ENCODE data around the gene SH3GLB2.

SH3GLB2 gene

DNA sequence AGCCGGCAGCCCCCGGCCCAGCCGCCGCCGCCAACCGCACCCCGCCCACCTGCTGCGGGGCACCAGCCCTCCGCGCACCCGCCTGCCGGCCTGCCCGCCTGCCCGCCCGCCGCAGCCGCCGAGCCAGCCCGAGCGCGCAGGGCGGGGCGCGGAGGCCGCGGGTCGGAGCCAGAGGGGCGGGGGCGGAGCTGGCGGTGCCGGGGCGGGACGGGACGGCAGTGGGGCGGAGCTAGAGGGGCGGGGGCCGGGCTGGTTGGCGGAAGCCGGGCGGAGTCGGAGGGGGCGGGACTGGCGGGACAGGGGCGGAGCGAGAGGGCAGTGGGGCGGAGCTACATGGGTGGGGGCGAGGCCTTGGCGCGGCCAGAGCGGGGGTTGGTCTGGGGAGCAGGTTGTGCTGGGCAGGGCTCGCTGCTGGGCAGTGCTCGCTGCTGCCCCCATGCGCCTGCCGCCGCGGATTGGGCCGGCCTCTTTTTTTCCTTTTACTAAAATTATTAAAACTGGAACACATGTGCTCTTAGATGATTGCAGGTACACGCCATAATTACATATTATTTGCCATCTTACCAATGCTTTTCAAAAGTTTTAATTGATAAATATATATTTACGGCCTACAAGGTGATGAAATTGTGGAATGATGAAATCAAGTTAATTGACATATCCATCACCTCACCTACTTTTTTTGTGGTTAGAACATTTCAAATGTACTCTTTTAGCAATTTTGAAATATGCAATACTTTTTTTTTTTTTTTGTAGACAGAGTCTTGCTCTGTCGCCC lies at the start of gene SH3GLB2:
Gene SH3GLB2, minus strand, starts transcription at position 140 of the 775 bp plus-strand sequence. CDS start 177 bp downstream, outside the sequence.
- TF ChIP-seq, protein P1, sequence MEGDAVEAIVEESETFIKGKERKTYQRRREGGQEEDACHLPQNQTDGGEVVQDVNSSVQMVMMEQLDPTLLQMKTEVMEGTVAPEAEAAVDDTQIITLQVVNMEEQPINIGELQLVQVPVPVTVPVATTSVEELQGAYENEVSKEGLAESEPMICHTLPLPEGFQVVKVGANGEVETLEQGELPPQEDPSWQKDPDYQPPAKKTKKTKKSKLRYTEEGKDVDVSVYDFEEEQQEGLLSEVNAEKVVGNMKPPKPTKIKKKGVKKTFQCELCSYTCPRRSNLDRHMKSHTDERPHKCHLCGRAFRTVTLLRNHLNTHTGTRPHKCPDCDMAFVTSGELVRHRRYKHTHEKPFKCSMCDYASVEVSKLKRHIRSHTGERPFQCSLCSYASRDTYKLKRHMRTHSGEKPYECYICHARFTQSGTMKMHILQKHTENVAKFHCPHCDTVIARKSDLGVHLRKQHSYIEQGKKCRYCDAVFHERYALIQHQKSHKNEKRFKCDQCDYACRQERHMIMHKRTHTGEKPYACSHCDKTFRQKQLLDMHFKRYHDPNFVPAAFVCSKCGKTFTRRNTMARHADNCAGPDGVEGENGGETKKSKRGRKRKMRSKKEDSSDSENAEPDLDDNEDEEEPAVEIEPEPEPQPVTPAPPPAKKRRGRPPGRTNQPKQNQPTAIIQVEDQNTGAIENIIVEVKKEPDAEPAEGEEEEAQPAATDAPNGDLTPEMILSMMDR (IDR thresholded peaks at IDR 0.05; ENCODE audit: low read depth, low read length, poor library complexity, severe bottlenecking): peak; percentile 70
- TF ChIP-seq EZH2phosphoT487 (IDR thresholded peaks at IDR 0.05; ENCODE audit: borderline replicate concordance, low read length): no peak
- no peaks in the 10 kb centered on the region for H3F3A ChIP-seq (ENCODE audit: control insufficient read depth, insufficient read depth)
- 0 out of 2 replicates have a peak within 1 kb of the TSS, but pooled peaks have one; percentile 8 for H3K27ac ChIP-seq (ENCODE audit: low read depth, low read length)
- peaks cover 11% of the 10 kb centered on the region; the same call in 1 of the 2 replicates for H4K20me1 ChIP-seq (ENCODE audit: control insufficient read depth, insufficient read depth, low read depth, low read length)
- no peaks in the 10 kb centered on the region for H3K9me3 ChIP-seq (ENCODE audit: control insufficient read depth, insufficient read depth, low read length)
- peaks cover 22% of the 10 kb centered on the region for H3K4me1 ChIP-seq (ENCODE audit: control insufficient read depth, low read length)
- H3K4me3 ChIP-seq (ENCODE audit: low read length): peak within 1 kb of the TSS; percentile 93
- peak within 1 kb of the TSS; percentile 95 for H3K4me2 ChIP-seq (ENCODE audit: low read length)
- peaks cover under 1% of the 10 kb centered on the region for H3K36me3 ChIP-seq (ENCODE audit: control insufficient read depth, low read length)
- H3K79me2 ChIP-seq (ENCODE audit: control insufficient read depth, low read length): peaks cover 41% of the 10 kb centered on the region
- H3K27me3 ChIP-seq (ENCODE audit: control insufficient read depth, low read length): no peaks in the 10 kb centered on the region
- no peaks in the 10 kb centered on the region for H3K9me2 ChIP-seq (replicated peaks; ENCODE audit: control insufficient read depth, low read length)

DNA sequence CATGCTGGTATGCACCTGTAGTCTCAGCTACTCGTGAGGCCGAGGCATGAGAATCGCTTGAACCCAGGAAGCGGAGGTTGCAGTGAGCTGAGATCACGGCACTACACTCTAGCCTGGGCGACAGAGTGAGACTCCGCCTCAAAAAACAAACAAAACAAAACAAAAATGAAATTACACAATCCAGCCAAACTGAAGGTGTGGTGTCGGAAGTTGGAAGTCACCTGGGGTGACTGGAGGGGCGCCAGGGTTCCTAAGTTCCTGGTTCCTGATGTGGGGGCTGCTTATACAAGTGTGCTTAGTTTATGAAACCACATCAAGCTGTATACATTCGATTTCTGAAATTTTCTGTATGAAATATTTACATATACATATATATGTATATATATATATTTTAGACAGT lies 49.1 kb upstream of the SH3GLB2 start:
- no peak for TF ChIP-seq EZH2phosphoT487 (IDR thresholded peaks at IDR 0.05; ENCODE audit: borderline replicate concordance, low read length)
- TF ChIP-seq, protein P1 (IDR thresholded peaks at IDR 0.05; ENCODE audit: low read depth, low read length, poor library complexity, severe bottlenecking): no peak
- peaks cover 15% of the 10 kb centered on the region for H3K4me1 ChIP-seq (ENCODE audit: control insufficient read depth, low read length)
- H3K27ac ChIP-seq (ENCODE audit: low read depth, low read length): no peak overlapping the region
- H3K4me2 ChIP-seq (ENCODE audit: low read length): no peak overlapping the region
- no peaks in the 10 kb centered on the region for H3K27me3 ChIP-seq (ENCODE audit: control insufficient read depth, low read length)
- 0 out of 2 replicates have a peak, but pooled peaks cover 3% of the 10 kb centered on the region for H3F3A ChIP-seq (ENCODE audit: control insufficient read depth, insufficient read depth)
- H3K9me3 ChIP-seq (ENCODE audit: control insufficient read depth, insufficient read depth, low read length): no peaks in the 10 kb centered on the region
- no peak overlapping the region for H3K4me3 ChIP-seq (ENCODE audit: low read length)
- H4K20me1 ChIP-seq (ENCODE audit: control insufficient read depth, insufficient read depth, low read depth, low read length): peaks cover 8% of the 10 kb centered on the region; the same call in 1 of the 2 replicates
- no peaks in the 10 kb centered on the region for H3K36me3 ChIP-seq (ENCODE audit: control insufficient read depth, low read length)
- H3K79me2 ChIP-seq (ENCODE audit: control insufficient read depth, low read length): peaks cover 12% of the 10 kb centered on the region
- no peaks in the 10 kb centered on the region for H3K9me2 ChIP-seq (replicated peaks; ENCODE audit: control insufficient read depth, low read length)

DNA sequence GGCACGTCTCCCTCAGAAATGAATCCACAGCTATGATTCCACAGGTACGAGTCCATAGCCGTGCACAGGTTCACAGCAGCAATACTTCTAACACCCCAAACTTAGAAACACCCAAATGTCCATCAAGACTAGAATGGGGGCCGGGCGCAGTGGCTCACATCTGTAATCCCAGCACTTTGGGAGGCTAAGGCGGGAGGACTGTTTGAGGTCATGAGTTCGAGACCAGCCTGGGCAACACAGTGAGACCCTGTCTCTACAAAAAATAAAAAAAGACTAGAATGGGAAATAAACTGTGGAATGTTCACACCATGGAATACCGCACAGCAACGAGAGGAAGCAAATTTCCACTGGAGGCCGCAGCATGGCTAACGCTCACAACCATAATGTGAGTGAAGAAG lies 48.5 kb upstream of the SH3GLB2 start:
- Histone ChIP-seq H3K4me1 (ENCODE audit: control insufficient read depth, low read length) (peaks cover 9% of the 10 kb centered on the region), H3K9me3 (ENCODE audit: control insufficient read depth, insufficient read depth, low read length) (no peaks in the 10 kb centered on the region), H3K27me3 (ENCODE audit: control insufficient read depth, low read length) (no peaks in the 10 kb centered on the region), H3K4me2 (ENCODE audit: low read length) (no peak overlapping the region), H3K9me2 (replicated peaks; ENCODE audit: control insufficient read depth, low read length) (no peaks in the 10 kb centered on the region), H4K20me1 (ENCODE audit: control insufficient read depth, insufficient read depth, low read depth, low read length) (peaks cover 2% of the 10 kb centered on the region; the same call in 1 of the 2 replicates), H3K79me2 (ENCODE audit: control insufficient read depth, low read length) (peaks cover 6% of the 10 kb centered on the region), H3K36me3 (ENCODE audit: control insufficient read depth, low read length) (no peaks in the 10 kb centered on the region), H3K27ac (ENCODE audit: low read depth, low read length) (no peak overlapping the region), H3K4me3 (ENCODE audit: low read length) (no peak overlapping the region), H3F3A (ENCODE audit: control insufficient read depth, insufficient read depth) (0 out of 2 replicates have a peak, but pooled peaks cover 3% of the 10 kb centered on the region)
- no peak for TF ChIP-seq EZH2phosphoT487 (IDR thresholded peaks at IDR 0.05; ENCODE audit: borderline replicate concordance, low read length)
- TF ChIP-seq, protein P1 (IDR thresholded peaks at IDR 0.05; ENCODE audit: low read depth, low read length, poor library complexity, severe bottlenecking): no peak

Measured in DOHH2 (cell line).